ENCODE data around the gene VDAC2.

Gene VDAC2

DNA sequence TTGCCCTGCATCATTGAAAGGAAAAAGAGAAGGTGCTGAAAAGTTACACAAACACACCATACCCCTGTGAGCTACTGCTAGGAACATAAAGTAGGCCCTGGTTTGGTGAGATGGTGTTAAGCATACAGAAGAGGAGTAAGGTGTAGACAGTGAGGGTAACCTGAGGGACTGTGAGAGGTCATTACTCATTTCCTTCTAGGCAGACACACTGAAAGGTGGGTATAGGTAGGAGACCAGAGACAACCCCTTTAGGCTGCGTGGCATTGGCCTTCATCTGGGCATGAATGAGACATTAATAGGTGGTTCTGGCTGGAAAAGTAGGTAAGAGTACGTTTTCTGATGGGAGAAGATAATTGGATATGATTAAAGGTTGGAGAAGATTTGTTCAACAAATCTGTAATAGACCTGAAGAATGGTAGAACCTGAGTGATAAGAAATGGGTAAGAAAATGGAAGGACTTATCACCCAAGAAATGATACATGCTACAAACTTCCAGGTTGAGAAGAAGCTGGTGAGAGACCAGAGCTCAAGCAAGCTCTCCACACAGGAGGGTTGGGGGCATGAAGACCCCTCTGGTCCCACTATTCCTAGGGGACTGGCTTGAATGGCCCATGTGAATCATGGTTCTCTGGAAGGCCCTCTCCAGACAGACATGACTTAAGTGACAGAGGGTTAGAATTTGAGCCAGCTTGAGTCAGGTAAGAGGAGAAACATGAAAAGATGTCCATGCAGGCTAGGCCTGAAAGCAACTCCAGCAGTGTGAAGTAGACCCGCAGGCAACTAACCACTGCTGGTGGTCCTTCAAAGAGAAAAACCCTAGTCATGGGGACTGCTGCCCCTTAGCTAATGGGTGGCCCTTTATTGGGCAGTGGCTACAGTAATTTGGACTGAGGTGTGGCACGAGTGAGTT lies 21.3 kb downstream of the VDAC2 start:
- DNase-seq, result no peak

DNA sequence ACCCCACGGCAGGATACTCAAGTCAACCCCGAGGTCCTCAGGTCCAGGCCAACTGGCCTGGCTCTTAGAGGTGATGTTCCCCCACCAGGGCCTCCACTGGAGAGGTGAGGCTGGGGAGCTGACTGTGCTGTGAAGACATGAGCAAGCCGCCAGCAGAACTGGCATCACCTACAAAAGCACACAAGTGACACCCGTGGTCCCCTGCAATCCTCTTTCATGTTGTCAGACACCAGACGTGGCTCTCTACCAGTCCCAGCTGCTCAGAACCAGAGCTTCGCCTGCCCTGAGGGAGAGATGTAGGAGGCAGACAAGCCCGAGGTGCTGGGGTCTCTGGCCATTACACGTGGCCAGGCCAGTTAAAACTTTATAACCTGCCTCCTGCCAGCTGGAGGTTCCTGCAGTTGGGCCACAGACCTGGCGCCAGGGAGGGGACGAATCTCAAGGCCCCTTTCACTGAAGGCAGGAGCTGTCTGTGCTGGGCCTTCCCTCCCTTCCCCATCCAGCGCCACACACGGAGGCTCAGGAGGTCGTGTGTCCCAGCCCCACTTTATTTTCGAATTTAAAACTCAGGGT lies 22.9 kb downstream of the VDAC2 start:
- DNase-seq, result no peak

DNA sequence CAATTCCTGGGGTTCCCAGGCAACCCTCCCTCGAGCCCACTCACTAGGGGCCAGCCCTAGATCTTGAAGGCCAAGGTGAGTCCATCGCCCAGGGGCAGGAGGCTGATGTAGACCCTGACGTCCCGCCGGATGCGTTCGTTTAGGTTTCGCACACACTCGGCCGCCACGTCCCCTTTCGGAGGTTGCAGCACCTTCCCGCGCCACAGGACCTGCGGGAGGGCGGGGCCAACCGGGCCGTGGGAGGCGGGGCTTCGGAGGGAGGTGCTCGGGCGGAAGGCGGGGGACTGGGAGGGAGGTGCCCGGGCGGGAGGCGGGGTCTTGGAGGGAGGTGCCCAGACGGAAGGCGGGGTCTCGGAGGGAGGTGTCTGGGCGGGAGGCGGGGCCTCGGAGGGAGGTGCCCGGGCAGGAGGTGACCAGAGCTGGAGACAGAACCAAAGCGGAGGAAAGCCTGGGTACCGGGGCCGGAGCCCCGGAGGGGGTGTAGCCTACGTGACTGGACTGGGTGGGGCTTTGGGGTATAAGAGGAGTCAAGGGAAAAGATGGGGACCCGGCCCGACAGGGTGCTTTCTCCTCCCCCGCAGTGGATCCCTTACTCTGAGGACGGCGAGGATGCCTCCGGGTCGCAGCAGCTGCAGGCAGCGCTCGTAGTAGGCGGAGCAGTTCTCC lies 23.6 kb downstream of the VDAC2 start:
- peak in 1 of 2 experiments; percentile 74 for DNase-seq

DNA sequence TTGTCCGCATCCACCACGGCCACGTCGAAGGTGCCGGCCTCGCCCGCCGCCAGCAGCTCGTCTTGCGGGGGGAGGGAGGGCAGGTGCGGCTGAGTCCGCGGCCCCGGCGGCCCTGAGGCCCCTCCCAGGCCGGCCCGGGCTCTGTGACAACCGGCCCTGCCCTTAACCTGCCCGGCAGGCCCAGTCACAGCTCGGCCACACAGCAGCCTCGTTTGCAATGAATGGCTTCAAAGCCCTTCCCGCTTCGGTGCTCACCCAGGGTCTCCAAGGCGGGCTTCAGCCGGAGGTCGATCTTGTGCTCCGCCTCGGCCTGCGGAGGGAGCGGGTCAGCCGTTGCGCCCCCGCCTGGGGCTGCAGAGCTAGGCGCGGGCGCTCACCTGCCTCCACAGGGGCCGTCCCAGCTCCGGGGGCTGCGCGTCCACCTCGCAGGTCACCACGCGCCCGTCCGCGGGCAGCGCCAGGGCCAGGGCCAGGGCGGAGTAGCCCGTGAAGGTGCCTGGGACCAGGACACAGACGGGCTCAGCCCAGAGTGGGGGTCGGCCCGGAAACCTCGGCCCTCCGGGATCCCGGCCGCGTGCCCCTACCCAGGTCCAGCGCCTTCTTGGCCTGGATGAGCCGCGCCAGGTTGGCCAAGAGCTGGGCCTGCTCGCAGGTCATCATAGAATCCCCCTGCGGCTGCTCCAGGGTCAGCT lies 24.2 kb downstream of the VDAC2 start:
- no peak for DNase-seq

DNA sequence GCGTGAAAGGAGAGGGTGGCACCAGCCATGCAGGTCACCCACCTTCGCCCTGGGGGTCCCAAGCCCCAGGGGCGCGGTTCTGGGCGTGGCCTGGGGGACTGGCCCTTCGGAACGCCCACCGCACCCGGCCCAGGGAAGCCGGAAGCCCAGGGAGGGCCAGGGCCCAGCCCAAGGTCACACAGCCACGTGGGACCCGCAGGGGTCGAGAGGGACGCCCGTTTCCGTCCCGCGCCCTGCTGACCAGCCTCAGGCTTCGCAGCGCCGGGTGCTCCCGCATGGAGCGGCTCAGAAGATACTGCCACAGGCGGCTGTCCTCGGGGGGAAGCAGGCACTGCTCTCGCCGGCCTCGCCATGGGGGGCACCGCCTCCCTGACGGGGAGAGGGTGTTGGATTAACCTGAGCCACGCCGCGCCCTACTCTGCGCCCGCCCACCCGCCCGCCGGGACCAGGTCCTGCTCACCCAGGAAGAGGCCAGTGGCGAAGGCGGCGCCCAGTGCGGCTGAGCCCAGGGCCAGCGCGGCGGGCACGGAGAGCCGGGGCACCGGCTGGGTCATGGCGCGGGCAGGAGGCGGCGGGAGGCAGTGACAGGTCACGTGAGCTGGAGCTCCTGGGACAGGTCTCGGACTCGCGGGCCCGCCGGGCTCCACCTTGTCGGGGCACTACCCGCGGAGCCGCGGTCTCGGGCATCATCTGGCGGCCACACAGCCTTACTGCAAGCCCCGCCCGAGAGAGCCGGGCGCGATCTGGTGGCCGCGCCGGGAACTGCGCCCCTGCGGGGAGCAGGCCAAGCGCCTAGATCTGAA lies 25.0 kb downstream of the VDAC2 start, which contains the start of gene COMTD1:
Gene COMTD1, minus strand, starts transcription at position 583 of the 803 bp plus-strand sequence. Its CDS starts 29 bp downstream, at position 554.
- DNase-seq, result peak; percentile 53 to 84

DNA sequence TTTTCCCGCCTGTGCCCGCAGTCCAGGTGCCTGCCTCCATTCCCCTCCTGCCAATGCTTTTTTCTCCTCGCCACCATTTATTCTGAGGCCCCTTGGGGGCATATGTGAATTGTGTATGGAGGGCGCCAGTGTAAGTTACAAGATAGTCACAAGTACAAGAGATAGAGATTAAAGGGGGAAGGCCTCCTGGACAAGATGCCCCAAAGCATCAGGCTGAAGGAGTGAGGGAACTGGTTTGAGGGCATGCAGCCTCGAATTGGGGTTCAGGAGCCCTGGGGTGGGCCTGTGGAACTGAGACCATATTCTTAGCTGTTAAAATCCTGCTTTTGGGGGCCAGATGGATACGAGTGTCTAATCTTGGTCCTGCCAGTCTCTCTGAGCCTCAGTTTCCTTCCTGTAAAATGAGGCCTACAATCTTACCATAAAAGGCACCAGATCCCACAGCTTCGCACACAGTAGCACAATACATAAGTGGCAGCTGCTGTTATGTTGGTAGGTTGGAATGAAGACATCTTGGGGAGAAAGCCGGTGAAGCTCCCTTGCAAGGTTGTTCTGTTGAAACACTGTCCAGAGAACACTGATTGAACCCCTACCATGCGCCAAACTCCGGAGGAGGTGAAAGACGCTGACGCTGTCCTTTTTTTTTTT lies 25.7 kb downstream of the VDAC2 start:
- no peak for DNase-seq

DNA sequence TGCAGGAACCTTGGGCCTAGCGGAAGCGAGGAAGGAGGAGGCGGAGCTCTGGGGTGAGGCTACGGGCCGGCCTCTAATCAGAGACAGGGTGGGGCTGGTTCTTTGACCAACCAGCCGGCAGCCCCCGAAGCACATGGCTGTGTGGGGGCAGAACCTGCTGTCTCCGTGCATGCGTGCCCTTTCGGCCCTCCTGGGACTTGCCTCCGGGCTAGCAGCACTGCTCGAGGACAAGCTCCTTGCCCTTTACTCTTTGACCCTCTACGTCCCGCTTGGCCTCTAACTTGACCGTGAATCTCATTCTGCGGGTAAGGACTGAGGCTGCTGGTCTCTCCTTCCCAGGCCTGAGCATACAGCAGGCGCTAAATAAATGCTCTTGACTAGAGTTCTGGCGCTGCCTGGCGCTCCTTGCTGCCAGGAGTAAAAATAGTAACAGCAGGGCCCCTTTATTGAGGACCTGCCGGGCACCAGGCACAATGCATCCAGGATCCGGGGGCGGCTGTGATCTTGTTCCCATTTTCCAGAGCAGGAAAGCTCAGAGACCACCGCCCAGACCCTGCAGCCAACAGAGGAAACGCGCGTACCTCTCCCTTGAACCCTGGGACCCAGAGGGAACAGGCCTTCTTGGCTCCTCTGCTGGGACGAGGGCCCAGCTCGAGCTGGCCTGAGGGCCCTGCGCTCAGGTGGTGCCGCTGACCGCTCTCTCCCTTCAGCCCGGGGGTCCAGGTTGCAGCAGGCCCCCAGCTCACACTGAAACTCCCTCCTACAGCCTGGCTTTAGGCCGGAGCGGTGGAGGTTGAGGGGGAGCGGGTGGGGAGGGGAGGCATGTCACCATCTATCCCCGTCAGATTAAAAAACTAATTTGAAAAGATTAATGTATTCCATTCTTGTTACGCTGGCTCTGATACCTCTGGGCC lies 27.8 kb downstream of the VDAC2 start:
- DNase-seq, result no peak

DNA sequence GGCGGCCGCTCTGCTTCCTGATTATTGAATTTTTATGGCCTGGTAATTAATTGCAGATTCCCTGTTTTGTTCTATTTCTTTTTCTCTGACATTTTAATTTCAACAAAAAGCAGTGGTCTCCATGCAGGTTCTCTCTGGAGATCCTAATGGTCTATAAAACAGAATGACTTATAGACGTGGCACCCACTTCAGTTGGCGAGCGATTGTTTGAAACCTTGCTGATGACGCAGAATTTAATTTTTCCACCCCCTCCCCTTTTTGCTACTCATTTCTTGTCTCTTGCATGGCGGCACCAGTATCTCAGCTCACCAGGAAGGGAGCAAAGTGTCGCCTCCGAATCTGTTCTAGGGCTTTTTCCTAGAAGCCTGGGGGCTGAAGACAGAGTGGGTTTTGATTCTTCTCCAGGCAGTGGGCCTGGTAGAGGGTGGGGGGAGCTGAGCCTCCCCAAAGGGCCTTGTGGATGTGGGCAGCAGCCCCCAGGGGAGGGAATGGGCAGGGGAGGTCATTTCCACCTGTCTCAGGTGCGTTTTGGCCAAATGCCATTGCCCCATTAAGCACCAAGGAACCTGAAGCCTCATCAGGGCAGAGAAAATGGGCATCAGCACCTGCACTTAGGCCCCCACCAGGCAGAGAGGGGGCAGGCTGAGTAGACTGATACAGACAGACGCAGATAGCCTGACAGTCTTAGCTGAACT lies 28.6 kb downstream of the VDAC2 start:
- no peak for DNase-seq

DNA sequence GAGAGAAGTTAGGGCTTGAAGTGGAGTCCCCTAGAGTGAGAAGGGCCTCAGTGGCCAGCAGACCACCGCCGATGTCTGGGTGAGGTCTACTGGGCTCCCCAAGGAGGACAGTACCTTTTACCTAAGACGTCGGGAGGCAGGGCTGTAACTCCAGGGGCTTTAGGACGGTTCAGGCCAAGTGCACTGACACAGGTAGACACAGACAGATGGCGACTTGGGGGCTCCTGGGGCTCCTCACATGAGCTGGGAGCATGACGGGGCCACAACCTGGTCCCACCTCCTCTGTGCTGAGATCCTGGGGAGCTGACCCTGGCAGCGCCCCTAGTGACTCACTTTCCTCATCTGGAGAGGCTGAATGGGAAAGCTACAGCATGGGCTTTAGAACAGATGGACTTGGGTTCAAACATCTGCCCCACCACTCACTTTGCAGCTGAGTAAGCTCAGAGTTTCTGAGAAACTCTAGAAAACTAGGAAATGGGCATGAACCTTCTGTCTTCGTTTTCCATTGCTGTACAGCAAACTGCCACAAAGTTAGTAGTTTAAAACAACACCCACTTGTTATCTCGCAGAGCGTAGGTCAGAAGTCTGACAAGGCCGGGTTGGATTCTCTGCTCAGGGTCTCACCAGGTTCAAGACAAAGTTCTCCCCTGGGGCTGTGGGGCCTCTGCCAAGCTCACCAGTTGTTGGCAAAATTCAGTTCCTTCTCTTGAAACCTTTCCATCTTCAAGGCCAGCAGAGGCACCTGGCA lies 29.9 kb downstream of the VDAC2 start:
- DNase-seq, result no peak

DNA sequence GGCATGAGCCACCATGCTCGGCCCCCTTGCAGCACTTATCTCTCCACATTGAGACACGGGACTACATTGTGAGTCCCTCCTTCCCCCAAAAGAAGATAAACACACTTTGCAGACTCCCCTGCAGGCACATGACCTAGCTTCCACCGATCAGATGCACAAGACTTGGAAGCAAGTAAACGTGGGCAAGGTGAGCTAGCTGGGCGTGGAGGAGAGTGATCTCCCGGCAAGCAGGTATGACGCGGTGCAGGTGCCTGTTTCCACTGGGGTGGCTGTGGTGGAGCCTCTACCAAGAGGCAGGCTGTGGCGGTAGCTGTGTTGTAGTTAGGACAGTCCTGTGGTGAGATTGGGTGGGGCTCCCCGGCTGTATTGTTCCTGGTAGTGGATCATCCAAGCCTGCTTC lies 32.8 kb downstream of the VDAC2 start:
- no peak for DNase-seq

DNA sequence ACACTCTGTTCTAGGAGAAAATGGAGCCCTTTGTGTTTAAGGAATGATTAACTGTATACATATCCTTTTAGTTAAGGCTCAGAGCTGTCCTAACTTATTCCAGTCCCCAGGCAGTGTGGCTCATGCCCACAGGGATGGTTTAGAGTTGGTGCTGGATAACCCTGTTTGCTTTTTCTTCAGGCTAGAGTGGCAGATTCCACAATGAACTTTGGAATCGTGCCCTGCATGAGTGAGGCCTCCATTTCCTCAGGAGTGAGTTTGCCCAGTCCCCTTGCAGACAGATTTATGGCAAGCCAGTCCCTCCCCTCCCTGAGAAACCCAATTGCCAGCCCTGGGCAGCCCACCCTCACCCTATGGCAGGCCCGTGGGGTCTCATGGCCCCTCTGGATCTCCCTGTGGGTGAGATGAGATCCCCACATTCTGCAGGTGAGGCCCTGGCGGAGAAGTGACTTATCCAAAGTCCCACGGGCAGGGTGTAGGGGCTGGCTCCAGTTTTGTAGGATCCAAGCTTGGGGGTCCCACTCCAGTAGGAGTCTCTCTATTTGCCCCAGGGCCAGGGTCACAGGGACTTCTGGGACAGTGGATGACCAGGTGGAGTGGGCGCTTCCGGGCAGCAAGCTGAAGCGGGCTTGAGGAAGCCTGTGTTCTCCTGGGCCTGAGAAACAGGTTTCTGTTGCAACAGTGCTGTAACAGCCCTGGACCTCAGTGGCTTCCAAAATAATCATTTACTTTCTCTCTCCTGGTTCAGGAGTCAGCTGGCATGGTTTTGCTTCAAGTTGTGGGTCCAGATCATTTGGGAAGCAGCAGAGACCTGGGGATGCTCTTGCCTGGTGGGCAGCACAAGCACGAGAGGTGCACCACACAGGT lies 34.1 kb downstream of the VDAC2 start:
- no peak for DNase-seq

DNA sequence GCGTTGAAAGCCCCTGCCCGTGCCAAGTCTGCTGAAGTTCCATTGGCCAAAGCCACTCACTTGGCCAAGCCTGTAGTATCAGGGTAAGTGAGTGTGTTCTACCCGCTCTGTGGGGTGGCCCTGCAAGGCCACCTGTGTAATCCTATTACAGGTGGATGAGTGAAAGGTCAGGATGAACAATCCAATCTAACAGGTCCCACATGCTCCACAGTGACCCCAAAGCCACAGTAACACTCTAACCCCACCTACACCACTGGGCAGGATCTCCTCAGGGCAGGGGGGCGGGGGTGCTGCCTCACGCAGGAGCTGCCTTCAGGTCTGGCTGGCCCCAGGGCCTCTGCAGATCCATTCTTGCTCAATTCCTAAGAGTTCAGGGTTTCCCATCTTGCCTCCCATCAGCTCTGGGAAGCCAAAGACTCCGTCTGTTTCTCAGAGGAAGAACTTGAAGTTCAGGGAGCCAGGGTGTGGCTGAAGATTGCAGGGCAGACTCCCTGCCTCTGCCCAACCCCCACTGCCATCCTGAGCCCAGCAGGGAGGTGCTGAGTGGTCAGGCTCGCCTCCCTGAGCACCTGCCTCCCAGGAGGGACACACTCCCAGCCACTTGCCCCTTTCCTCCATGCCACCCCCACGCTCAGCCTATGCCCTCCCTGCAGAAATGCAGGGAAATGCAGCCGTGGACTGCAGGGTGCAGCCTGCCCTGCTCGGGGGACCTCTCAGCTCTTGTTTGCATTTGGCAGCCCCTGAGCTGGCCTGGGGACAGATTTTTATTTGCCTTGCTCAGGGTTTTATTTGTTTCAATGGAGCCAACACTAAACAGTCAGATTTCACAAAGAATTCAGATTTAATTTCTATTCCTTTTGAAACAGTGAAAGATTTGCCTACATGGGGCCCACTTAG lies 35.0 kb downstream of the VDAC2 start:
- DNase-seq, result no peak

DNA sequence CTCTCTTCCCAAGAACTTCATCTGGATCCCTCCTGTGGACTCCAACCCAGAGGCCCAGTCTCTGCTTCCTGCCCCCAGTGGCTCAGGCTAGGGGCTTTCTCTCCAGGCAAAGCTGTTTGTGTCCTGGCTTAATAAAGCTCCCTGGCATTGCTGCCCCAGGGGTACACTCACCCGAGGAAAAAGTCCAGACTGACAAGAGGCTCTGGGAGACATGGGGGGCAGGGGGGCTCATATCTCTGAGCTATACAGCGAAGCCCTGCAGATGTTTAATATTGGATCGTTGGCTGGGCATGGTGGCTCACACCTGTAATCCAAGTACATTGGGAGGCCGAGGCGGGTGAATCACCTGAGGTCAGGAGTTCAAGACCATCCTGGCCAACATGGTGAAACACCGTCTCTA lies 35.9 kb downstream of the VDAC2 start:
- no peak for DNase-seq

DNA sequence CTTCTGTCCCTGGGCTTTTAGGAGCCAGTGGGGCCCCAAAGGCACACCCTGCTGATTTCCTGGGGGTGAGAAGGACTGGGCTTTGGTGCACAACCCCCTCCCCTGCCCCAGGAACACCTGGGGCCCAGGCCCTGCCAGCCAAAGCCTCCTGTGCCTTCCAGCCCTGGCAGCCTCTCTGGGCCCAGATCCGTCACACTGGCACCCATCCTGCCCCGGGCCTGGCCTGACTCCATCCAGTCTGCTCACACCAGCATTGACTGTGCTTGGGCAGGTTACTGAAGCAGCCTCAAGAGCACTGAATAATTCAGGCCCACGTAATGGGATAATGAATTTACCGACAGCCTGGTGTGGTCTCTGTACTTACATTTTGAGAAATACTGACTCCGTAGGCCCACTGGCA lies 37.2 kb downstream of the VDAC2 start:
- DNase-seq, result no peak

DNA sequence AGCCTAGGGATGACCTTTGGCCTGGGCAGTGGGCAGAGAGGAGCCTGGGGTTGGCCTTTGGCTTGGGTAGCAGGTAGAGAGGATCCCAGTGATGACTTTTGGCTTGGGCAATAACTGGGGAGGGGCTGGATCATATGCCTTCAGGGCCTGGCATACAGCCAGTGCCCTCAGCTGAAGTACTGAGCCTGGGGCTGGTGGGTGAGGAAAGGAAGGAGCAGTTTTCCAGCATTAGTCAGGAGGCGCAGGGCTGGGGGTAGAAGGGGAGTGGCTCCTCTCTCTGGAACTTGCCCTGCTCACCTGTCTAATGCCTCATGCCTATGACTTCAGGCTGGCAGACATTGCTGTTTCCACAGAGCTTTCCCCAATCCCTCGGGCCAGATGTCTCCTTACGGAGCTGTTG lies 40.3 kb downstream of the VDAC2 start:
- no peak for DNase-seq

DNA sequence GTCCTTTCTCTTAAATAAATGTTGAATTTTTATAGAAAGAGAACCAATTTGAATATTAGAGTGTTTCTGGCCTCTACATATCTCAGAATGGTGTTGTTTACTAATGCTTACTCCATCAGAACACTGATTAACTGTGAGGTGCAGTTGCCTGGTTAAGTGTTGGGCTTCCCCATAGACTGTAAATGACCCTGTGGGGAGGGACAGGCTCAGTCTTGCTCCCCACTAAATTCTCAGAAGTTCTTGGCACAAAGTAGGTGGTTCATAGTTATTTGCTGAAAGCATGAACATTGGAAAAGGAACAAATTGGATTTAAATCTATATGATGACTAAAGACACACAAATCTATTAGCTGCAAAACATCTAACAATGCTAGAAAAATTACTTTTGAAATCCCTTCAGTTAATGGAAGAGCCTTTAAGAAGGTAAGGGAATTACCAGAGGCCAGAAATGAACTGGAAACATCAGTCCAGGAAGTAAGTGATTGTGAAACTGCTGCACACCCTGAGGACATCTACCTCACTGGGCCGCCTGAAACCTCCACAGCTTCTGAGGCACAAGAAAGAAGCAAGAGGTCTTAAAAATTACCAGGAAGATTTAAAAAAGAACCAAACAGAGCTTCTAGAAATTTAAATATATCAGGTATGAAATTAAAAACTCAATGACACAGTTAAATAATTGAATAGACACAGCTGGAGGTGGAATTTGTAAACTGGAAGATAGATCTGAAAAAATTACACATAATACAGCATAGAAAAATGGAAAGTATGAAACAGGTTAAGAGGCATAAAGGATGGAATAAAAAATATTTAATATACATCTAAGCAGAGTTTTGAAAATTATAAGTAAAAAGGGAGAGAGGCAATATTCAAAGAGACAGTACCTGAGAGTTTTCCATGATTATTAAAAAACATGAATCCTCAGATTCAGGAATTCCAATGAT lies 43.0 kb downstream of the VDAC2 start:
- DNase-seq, result no peak

All from SW 1271 (cell line).